Stimulated activated CD8-positive, alpha-beta memory T cell treated with anti-CD3 and anti-CD28 coated beads, Interleukin-7, amount 100 ng/mL, for 4 hours (primary cell): ENCODE measurements around the gene HIGD1A.

Experiments used
- DNase-seq, 2 donors: peaks; one replicate each; pipeline ENCODE4 v3.0.0-alpha.2; 2020; ENCODE audit warnings: low read depth in 2 of 2

Gene HIGD1A

GRCh38 chr3:42804106-42804830 is at the start of gene HIGD1A:
Gene HIGD1A (minus strand): TSS chr3:42804490. CDS start chr3:42794253, 10,237 bp downstream.
- peak; percentile 86 to 91 for DNase-seq

DNA sequence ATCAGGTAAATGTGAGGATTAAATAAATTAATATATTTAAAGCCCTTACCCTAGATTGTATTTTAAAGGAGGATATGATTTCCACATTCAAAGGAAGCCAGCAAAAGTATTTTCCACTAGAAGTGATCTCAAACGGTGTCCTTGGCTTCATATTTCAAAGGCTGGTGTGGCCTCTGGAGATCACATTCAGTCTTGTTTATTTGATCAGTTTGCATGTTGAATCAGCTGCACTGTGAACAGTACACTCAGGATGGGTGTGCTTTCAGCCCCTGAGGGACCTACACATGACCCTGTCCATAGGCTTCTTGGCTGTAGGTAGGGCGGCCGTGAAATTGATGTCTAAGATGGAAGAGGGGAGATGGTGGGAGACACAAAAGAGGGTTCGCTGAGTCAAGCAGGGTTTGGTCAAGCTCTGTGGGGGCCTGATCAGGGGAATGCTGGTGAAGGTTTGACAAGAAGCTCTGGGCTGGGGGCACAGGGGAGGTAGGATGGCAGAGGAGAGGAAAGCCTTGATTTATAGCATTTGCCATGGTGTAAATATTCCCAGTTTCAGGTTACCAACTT is 49.5 kb upstream of the HIGD1A start:
- DNase-seq = no peak

- DNase-seq = no peak
Observed at GRCh38 chr3:42853056-42853455, 48.8 kb upstream of the HIGD1A start.

GRCh38 chr3:42852441-42852840 is 48.2 kb upstream of the HIGD1A start:
- DNase-seq = no peak

- no peak for DNase-seq
Observed at GRCh38 chr3:42851228-42851834, 47.0 kb upstream of the HIGD1A start.

DNA sequence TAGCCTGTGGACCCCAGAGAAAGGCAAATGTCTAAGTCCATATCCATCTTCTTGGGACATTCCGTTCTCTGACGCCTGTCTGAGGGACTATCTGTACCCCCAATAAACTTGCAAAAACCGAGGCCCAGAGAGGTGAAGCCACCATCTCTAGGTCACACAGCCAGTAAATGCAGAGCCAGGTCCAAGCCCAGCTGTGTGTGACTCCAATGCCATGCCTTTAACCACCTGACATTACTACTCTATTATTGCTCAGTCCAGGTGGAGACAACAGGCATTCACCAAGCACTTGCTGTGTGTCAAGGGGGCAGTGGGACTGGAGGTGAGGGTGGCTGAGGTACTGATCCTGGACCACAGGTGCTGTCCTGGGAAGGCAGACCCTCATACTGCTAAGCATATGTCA is 46.0 kb upstream of the HIGD1A start:
- DNase-seq = no peak

DNA sequence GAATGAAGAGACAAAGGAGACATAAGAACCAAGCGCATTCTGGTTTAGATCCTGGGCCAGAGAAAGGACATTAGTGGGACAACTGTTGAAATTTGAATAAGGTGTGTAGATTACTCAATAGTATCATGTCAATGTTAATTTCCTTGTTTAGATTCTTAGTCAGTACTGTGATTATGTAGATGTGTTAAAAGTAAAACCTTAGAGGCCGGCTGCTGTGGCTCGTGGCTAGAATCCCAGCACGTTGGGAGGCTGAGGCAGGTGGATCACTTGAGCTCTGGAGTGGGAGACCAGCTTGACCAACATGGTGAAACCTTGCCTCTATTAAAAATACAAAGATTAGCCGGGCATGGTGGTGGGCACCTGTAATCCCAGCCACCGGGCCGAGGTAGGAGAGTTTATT is 44.7 kb upstream of the HIGD1A start:
- DNase-seq = no peak

DNA sequence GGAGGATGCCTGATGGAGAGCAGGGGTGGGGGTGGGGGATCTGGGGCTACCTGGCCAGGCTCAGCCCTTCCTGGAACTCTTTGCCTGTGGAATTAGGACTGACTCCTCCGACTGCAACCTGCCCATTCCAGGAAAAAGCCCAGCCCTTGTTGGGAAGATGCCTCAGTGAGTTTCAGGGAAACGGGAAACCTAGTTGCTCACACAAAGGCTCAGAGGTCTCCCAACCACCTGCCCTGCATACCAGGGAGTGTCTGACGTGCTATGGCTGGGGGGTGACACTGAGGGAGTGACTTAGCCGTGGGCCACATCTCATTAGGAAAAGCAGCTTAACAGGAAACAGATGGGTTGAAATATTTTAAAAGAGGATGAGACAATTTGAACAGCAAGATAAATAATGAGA is 43.4 kb upstream of the HIGD1A start:
- no peak for DNase-seq

GRCh38 chr3:42846685-42847522 is 42.6 kb upstream of the HIGD1A start:
- DNase-seq = no peak

GRCh38 chr3:42844815-42845214 is 40.5 kb upstream of the HIGD1A start:
- DNase-seq = no peak

GRCh38 chr3:42844412-42844713 is 40.1 kb upstream of the HIGD1A start:
- no peak for DNase-seq

GRCh38 chr3:42843713-42844411 is 39.6 kb upstream of the HIGD1A start:
- no peak for DNase-seq

- no peak for DNase-seq
Observed at GRCh38 chr3:42841332-42841731, 37.0 kb upstream of the HIGD1A start.

- DNase-seq = no peak
Observed at GRCh38 chr3:42839616-42840015, 35.3 kb upstream of the HIGD1A start.

GRCh38 chr3:42838571-42838970 is 34.3 kb upstream of the HIGD1A start:
- DNase-seq = no peak

- no peak for DNase-seq
Observed at GRCh38 chr3:42836150-42837123, 32.1 kb upstream of the HIGD1A start.

DNA sequence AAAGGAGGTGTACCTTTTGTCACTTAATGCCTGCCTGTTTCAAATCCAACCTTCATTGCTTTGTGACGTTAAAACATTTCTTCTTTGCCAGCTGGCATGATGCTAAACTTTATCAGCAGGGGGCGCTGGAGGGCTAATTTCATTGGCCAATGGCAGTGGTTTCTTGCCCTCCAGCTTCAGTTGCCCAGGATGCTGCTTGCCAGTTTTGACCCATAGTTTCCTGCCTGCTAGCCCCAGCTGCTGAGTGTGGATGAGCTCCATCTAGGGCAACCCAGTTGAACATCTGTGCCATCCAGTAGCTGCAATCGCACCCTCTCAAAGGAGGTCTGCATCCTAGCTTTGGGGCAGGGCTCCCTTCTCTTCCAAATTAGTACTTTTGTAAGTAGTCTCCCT is 27.0 kb upstream of the HIGD1A start:
- peak; percentile 30 to 47 for DNase-seq

GRCh38 chr3:42830437-42831320 is 26.4 kb upstream of the HIGD1A start:
- DNase-seq = no peak

GRCh38 chr3:42829628-42830436 is 25.5 kb upstream of the HIGD1A start:
- DNase-seq = no peak
